Naive thymus-derived CD8-positive, alpha-beta T cell (primary cell): ENCODE measurements around the gene RALGPS1. TPM values are rescaled to one million over a fixed set of nuclear protein-coding genes. Genes with fewer than 3 reads are reported as not detected.

Source experiments
- ATAC-seq, 2 donors: fragments of 150-1000 bp; cut with Tn5 transposase in 1 of 2; sonication (Bioruptor Pico), chemical (Tn5 transposase) in 1 of 2; 1 replicate in 1 of 2; 2 replicates in 1 of 2; pipeline ENCODE4 v1.10.0; 2021; ENCODE audit warnings: mild to moderate bottlenecking in 2 of 2, moderate library complexity in 2 of 2
- POLR2A ChIA-PET: fragments of 350-600 bp; sonication (Branson Sonifier 250); formaldehyde crosslinking; loops from one replicate; lab custom pipeline; 2021; ENCODE audit warnings: antibody characterized with exemption; lab: Charles Lee
- DNase-seq, 10 donors: peaks; one replicate each; pipeline versions ENCODE4 v3.0.0 to v3.0.0-alpha.2; 2020 to 2022
- H3K27ac Mint-ChIP-seq, 10 donors: one replicate each; pipeline ENCODE4 v1.8.0; 2020 to 2022; ENCODE audit warnings: mild to moderate bottlenecking in 10 of 10, mixed read lengths in 10 of 10, moderate library complexity in 4 of 10, inconsistent platforms in 1 of 10
- H3K27me3 Mint-ChIP-seq, 5 donors: one replicate each; pipeline ENCODE4 v1.8.0; 2021 to 2022; ENCODE audit warnings: mixed read lengths in 5 of 5
- H3K36me3 Mint-ChIP-seq, 3 donors: one replicate each; pipeline ENCODE4 v1.8.0; 2020 to 2022; ENCODE audit warnings: mixed read lengths in 3 of 3, mild to moderate bottlenecking in 2 of 3, inconsistent platforms in 1 of 3
- H3K4me1 Mint-ChIP-seq, 4 donors: one replicate each; pipeline ENCODE4 v1.8.0; 2021 to 2022; ENCODE audit warnings: mixed read lengths in 4 of 4
- H3K4me3 Mint-ChIP-seq, 10 donors: one replicate each; pipeline ENCODE4 v1.8.0; 2020 to 2022; ENCODE audit warnings: mild to moderate bottlenecking in 10 of 10, mixed read lengths in 10 of 10, moderate library complexity in 6 of 10, inconsistent platforms in 1 of 10
- H3K9me3 Mint-ChIP-seq, 9 donors: one replicate each; pipeline ENCODE4 v1.8.0; 2020 to 2022; ENCODE audit warnings: mixed read lengths in 9 of 9, mild to moderate bottlenecking in 3 of 9, inconsistent platforms in 1 of 9, moderate library complexity in 1 of 9
- polyA plus RNA-seq, 3 donors: library from polyadenylated mRNA; unstranded; fragments of 300-500 nt; fragmentation: Illumina TruSeq; gene quantifications; one replicate each; pipeline ENCODE4 v1.2.3, GENCODE V29; 2021
- total RNA-seq, 8 experiments: library from RNA in 2 of 8; stranded (reverse) in 2 of 8; gene quantifications; one replicate each; pipeline ENCODE4 v1.2.3 and lab custom pipeline; 2021 to 2026

Gene RALGPS1
- total and polyA plus RNA-seq, 5 experiments from 2014 or later = 0.83 to 6.4 (median 1.8) TPM

- peaks cover 0 to 4% (median 1%) of the 10 kb centered on the region in 4 donors for H3K4me1 Mint-ChIP-seq
- H3K27me3 Mint-ChIP-seq = peaks cover 0 to 6% (median 0%) of the 10 kb centered on the region in 5 donors
- H3K4me3 Mint-ChIP-seq = no peak overlapping the region
- no peak overlapping the region for H3K27ac Mint-ChIP-seq
- H3K9me3 Mint-ChIP-seq = no peaks in the 10 kb centered on the region
- POLR2A ChIA-PET = no interaction called here
- ATAC-seq = no peak
- no peak for DNase-seq
- H3K36me3 Mint-ChIP-seq = peaks cover 0 to 6% (median 4%) of the 10 kb centered on the region in 3 donors
These were observed 105.6 kb downstream of the RALGPS1 start for GRCh38 chr9:127020036-127020801.

GRCh38 chr9:127020802-127021078 lies 106.2 kb downstream of the RALGPS1 start:
- Mint-ChIP-seq H3K36me3 (peaks cover 0 to 6% (median 4%) of the 10 kb centered on the region in 3 donors), H3K4me3 (no peak overlapping the region), H3K9me3 (no peaks in the 10 kb centered on the region), H3K27ac (no peak overlapping the region), H3K4me1 (peaks cover 0 to 4% (median 1%) of the 10 kb centered on the region in 4 donors), H3K27me3 (peaks cover 0 to 6% (median 0%) of the 10 kb centered on the region in 5 donors)
- ATAC-seq = no peak
- POLR2A ChIA-PET = interaction anchor here (0.6 to 0.7 kb wide), 2 partner anchors 22 to 375 kb away, joined by 4 to 5 read pairs; no protein-coding TSS in a partner anchor
- DNase-seq = no peak

GRCh38 chr9:127021664-127022363 lies 107.2 kb downstream of the RALGPS1 start:
- Mint-ChIP-seq H3K27me3 (peaks cover 0 to 6% (median 0%) of the 10 kb centered on the region in 5 donors), H3K27ac (no peak overlapping the region), H3K36me3 (peaks cover 0 to 6% (median 4%) of the 10 kb centered on the region in 3 donors), H3K9me3 (no peaks in the 10 kb centered on the region), H3K4me3 (no peak overlapping the region), H3K4me1 (peaks cover 0 to 4% (median 1%) of the 10 kb centered on the region in 4 donors)
- ATAC-seq (no peak), DNase-seq (no peak)
- POLR2A ChIA-PET = interaction anchor here (0.7 kb wide), 2 partner anchors 21 to 51 kb away, joined by 4 read pairs; no protein-coding TSS in a partner anchor

DNA sequence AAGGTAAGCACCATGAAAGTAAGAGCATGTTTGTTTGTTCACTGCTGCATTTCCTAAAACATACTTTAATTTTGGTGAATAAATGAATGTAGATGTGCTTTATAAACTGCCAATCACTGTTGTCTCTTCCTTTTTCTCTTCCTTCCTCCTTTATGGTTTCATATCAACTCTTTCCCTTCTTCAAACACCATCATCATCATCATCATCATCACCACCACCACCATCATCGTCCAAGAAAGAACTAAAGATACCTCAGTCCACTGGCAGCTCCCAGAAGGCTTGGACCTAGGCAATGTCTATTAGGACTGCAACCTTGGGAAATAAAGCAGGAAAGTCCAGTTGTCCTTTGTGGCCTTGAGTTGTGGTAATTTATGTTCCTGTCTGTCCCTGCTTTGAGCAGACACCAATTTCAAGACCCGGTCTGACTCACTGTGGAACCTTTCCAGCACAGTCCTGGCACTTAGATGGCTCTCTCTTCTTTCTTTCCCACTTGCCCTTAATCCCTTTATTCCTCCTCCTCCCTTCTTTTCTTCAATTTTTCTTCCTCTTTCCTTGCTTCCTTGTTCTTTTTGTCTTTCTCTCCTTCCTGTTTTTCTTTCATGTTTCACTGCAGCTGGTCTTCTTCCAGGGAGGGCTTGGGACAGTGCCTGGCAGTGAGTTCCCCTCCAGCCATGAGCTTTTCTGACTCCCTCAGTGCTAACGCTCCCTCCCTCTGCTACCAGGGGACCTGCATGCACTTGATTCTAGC lies 108.5 kb downstream of the RALGPS1 start:
- Mint-ChIP-seq H3K4me3 (no peak overlapping the region), H3K27me3 (peaks cover 0 to 6% (median 3%) of the 10 kb centered on the region in 5 donors), H3K27ac (no peak overlapping the region), H3K36me3 (peaks cover 0 to 6% (median 4%) of the 10 kb centered on the region in 3 donors), H3K4me1 (peaks cover 0 to 4% (median 1%) of the 10 kb centered on the region in 4 donors), H3K9me3 (no peaks in the 10 kb centered on the region)
- DNase-seq = no peak
- POLR2A ChIA-PET = no interaction called here
- no peak for ATAC-seq

- Mint-ChIP-seq H3K27ac (no peak overlapping the region), H3K4me1 (peaks cover 0 to 4% (median 1%) of the 10 kb centered on the region in 4 donors), H3K4me3 (no peak overlapping the region), H3K27me3 (peaks cover 0 to 10% (median 3%) of the 10 kb centered on the region in 5 donors), H3K9me3 (no peaks in the 10 kb centered on the region), H3K36me3 (peaks cover 0 to 6% (median 4%) of the 10 kb centered on the region in 3 donors)
- POLR2A ChIA-PET = no interaction called here
- DNase-seq (no peak), ATAC-seq (no peak)
These were observed 110.5 kb downstream of the RALGPS1 start for GRCh38 chr9:127025042-127025441.

- peaks cover 0 to 16% (median 4%) of the 10 kb centered on the region in 5 donors for H3K27me3 Mint-ChIP-seq
- POLR2A ChIA-PET = no interaction called here
- H3K36me3 Mint-ChIP-seq = peaks cover 0 to 6% (median 4%) of the 10 kb centered on the region in 3 donors
- no peak for DNase-seq
- no peak for ATAC-seq
- no peaks in the 10 kb centered on the region for H3K4me1 Mint-ChIP-seq
- H3K9me3 Mint-ChIP-seq = no peaks in the 10 kb centered on the region
- no peak overlapping the region for H3K4me3 Mint-ChIP-seq
- H3K27ac Mint-ChIP-seq = no peak overlapping the region
These were observed 113.1 kb downstream of the RALGPS1 start for GRCh38 chr9:127027694-127028093.

- Mint-ChIP-seq H3K4me3 (no peak overlapping the region), H3K27ac (no peak overlapping the region), H3K36me3 (peaks cover 0 to under 1% (median under 1%) of the 10 kb centered on the region in 3 donors), H3K4me1 (peaks cover 0 to 2% (median 0%) of the 10 kb centered on the region in 4 donors), H3K27me3 (peaks cover under 1 to 10% (median 4%) of the 10 kb centered on the region in 5 donors), H3K9me3 (no peaks in the 10 kb centered on the region)
- POLR2A ChIA-PET = no interaction called here
- DNase-seq (no peak), ATAC-seq (no peak)
These were observed 115.0 kb downstream of the RALGPS1 start for GRCh38 chr9:127029548-127029947.

DNA sequence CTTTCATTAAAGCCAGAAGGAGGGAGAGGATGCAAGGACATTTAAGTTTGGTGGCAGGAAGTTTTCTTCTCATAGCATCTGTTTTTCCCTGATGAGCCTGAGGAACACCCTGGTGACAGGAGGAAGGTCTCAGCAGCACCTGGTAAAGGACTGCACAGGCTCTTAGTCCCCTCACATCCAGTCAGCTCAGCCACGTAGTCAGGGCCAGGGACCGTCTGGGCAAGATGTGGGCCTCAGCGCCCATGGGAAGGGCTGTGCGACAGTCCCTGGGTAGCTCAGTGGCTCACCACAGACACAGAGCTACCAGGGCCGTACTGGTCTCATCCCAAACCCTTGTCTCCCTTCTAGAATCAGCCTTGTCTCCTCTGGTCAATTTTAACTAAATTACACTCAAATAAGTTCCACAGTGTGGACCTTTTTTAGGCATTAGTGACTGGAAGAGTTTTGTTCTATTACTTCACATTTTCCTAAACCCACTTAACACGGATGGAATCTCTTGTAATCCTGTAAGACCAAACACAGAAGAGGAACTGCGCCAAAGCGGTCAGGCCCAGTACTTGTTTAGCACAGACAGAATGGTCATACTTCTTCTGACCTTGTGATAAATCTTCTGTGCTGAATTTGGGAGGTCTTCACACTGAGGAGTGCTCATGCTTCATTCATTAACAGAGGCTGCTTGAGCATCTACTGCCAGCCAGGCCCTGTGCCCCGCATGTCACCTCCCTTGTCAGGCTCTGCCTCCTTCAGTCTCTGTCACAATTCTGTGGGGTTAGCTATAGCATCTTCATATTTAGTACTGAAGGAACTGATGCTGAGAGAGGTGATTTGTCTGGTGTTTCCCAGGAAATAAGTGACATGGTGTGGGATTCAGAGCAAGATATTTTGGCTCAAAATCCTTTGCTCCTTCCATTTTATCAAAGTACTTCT lies 116.5 kb downstream of the RALGPS1 start:
- peaks cover 0 to 10% (median 4%) of the 10 kb centered on the region in 3 donors for H3K36me3 Mint-ChIP-seq
- POLR2A ChIA-PET = no interaction called here
- no peak for ATAC-seq
- peaks cover 0 to 3% (median 0%) of the 10 kb centered on the region in 4 donors for H3K4me1 Mint-ChIP-seq
- H3K27ac Mint-ChIP-seq = no peak overlapping the region
- DNase-seq = no peak
- peaks cover 3 to 16% (median 7%) of the 10 kb centered on the region in 5 donors for H3K27me3 Mint-ChIP-seq
- H3K9me3 Mint-ChIP-seq = no peaks in the 10 kb centered on the region
- H3K4me3 Mint-ChIP-seq = no peak overlapping the region

- DNase-seq (no peak), ATAC-seq (no peak)
- Mint-ChIP-seq H3K36me3 (peaks cover 0 to 14% (median 4%) of the 10 kb centered on the region in 3 donors), H3K4me3 (no peak overlapping the region), H3K27me3 (peaks cover 0 to 12% (median 7%) of the 10 kb centered on the region in 5 donors), H3K9me3 (no peaks in the 10 kb centered on the region), H3K4me1 (peaks cover 0 to 3% (median 0%) of the 10 kb centered on the region in 4 donors), H3K27ac (no peak overlapping the region)
- POLR2A ChIA-PET = no interaction called here
These were observed 117.7 kb downstream of the RALGPS1 start for GRCh38 chr9:127032256-127032655.

- peaks cover 0 to 14% (median 4%) of the 10 kb centered on the region in 3 donors for H3K36me3 Mint-ChIP-seq
- peaks cover 0 to 12% (median 6%) of the 10 kb centered on the region in 5 donors for H3K27me3 Mint-ChIP-seq
- H3K4me1 Mint-ChIP-seq = peaks cover 0 to 3% (median 0%) of the 10 kb centered on the region in 4 donors
- DNase-seq (no peak), ATAC-seq (no peak)
- H3K27ac Mint-ChIP-seq = peak overlapping the region in 1 of 10 donors; percentile 19
- no peaks in the 10 kb centered on the region for H3K9me3 Mint-ChIP-seq
- no peak overlapping the region for H3K4me3 Mint-ChIP-seq
- POLR2A ChIA-PET = no interaction called here
These were observed 118.5 kb downstream of the RALGPS1 start for GRCh38 chr9:127033061-127033460.

DNA sequence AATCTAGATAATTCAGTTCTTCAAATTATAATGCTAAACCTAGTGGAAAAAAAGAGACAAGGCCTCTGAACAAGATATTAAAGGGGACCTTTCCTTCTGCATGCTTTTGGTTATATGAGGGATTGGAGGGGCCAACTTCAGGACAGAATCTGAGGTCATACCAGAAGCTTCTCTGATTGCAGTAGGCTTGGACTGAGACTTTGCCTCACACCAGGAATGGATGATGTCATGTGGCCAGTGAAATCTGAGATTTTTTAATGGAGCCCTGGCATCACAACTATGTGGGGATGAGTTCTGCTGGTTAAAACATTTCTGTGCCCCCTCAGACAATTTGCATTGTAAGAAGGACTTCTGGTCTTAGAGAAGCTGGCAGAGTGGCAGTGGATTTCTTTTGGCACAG lies 119.2 kb downstream of the RALGPS1 start:
- DNase-seq = no peak
- Mint-ChIP-seq H3K9me3 (no peaks in the 10 kb centered on the region), H3K27ac (no peak overlapping the region), H3K36me3 (peaks cover 0 to 14% (median 4%) of the 10 kb centered on the region in 3 donors), H3K4me1 (peaks cover 0 to 3% (median 0%) of the 10 kb centered on the region in 4 donors), H3K4me3 (no peak overlapping the region), H3K27me3 (peaks cover 0 to 12% (median 6%) of the 10 kb centered on the region in 5 donors)
- POLR2A ChIA-PET = no interaction called here
- no peak for ATAC-seq
